ENCODE results near the gene MNT. TPM values are rescaled to one million over a fixed set of nuclear protein-coding genes. Genes with fewer than 3 reads are reported as not detected.
A peak's percentile ranks its signal among the peaks of the same experiment; 100 is the strongest.

Gene MNT
- polyA plus RNA-seq, 3 donors = 0.28 to 42.4 (median 1.3) TPM

DNA sequence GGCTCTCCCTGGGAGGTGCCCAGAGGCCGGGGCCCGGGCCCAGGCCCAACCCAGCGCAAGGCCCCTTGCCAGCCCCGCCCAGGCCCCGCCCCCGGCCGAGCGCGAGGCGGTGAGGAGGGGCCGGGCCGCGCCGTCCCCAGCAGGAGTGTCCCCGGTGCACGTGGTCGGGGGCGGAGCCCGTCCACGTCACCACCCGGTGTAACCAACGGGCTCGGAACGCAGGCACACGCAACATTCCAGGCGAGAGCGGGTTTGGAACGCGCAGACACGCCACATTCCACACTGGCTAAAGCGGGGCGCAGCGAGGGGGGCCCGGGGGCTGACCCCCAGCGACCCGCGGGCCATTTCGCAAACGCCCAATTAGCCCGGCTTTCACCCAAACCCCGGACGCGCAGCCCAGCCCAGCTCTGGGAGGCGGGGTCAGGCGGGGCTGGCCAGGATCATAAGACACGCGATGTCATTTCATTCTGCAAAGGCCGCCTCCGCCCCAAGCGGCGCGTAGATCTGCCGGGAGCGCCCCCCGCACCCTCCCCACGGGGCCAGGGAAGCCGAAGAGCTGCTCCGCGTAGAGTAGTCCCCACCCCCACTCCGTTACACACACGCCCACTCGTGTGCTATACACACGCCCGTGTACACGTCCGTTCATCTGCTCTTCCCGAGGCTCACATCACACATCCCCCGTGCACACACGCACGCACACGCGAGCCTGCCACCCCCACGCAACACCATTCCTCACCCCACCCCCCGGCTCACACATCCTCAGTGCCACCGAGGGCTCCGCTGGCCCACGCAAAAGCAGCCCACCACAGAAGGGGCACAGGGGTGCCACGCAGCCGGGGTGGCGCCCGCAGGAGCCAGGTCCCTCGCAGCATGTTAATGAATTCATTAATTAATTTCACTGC lies 1.0 kb downstream of the MNT start:
- Histone ChIP-seq H3K27me3 (ENCODE audit: control insufficient read depth in 2 of 2, insufficient read depth in 2 of 2, low read length in 2 of 2) (no peaks in the 10 kb centered on the region), H3K4me3 (replicated peaks in 1 of 3; ENCODE audit: low read depth in 2 of 3, low read length in 3 of 3) (peak overlapping the region; percentile 90 to 98 (median 95)), H3K9me3 (replicated peaks in 1 of 2; ENCODE audit: control insufficient read depth in 1 of 2, insufficient read depth in 1 of 2, low read length in 2 of 2) (no peaks in the 10 kb centered on the region), H3K79me2 (ENCODE audit: insufficient read depth, low read length) (peaks cover 51% of the 10 kb centered on the region), H4K20me1 (ENCODE audit: insufficient read depth, low read length) (peaks cover 21% of the 10 kb centered on the region), H2AFZ (ENCODE audit: insufficient read depth, low read depth, low read length, poor library complexity, severe bottlenecking) (no peak overlapping the region), H3K4me1 (ENCODE audit: control insufficient read depth in 1 of 2, insufficient read depth in 2 of 2, low read length in 2 of 2) (peaks cover 68 to 73% of the 10 kb centered on the region in 2 donors), H3K27ac (ENCODE audit: low read depth in 1 of 2, low read length in 2 of 2) (peak overlapping the region; percentile 96 to 100), H3K36me3 (replicated peaks in 1 of 2; ENCODE audit: control insufficient read depth in 1 of 2, insufficient read depth in 2 of 2, low read length in 2 of 2) (no peaks in the 10 kb centered on the region), H3K9ac (ENCODE audit: insufficient read depth, low read length, poor library complexity, severe bottlenecking) (peak overlapping the region; percentile 100), H3K4me2 (replicated peaks; ENCODE audit: extremely low read depth, low read length, poor library complexity, severe bottlenecking) (peak overlapping the region; percentile 97)
- WGBS (ENCODE audit: insufficient coverage) = under 1% methylated on average over 82 of the region's 82 CpGs
- TF ChIP-seq, protein P1, sequence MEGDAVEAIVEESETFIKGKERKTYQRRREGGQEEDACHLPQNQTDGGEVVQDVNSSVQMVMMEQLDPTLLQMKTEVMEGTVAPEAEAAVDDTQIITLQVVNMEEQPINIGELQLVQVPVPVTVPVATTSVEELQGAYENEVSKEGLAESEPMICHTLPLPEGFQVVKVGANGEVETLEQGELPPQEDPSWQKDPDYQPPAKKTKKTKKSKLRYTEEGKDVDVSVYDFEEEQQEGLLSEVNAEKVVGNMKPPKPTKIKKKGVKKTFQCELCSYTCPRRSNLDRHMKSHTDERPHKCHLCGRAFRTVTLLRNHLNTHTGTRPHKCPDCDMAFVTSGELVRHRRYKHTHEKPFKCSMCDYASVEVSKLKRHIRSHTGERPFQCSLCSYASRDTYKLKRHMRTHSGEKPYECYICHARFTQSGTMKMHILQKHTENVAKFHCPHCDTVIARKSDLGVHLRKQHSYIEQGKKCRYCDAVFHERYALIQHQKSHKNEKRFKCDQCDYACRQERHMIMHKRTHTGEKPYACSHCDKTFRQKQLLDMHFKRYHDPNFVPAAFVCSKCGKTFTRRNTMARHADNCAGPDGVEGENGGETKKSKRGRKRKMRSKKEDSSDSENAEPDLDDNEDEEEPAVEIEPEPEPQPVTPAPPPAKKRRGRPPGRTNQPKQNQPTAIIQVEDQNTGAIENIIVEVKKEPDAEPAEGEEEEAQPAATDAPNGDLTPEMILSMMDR (IDR thresholded peaks at IDR 0.05) = no peak
- Mint-ChIP-seq H3K27me3 (ENCODE audit: low read depth in 3 of 3) (peaks cover 0 to 9% (median 0%) of the 10 kb centered on the region in 3 donors), H3K4me3 (peak overlapping the region; percentile 99), H3K27ac (peak overlapping the region; percentile 99 to 100 (median 100)), H3K4me1 (peaks cover 59% of the 10 kb centered on the region), H3K9me3 (peaks cover 0 to 5% (median 0%) of the 10 kb centered on the region in 7 donors), H3K36me3 (peaks cover 13 to 17% of the 10 kb centered on the region in 2 donors)
- intact Hi-C loops (cut with micrococcal nuclease) = loop anchor here in 1 of 2 donors (10.0 kb wide), 1 partner anchor 755 kb away; the partner anchor contains the start of genes RILP and SCARF1
- DNase-seq = peak; percentile 94 to 99 (median 98)

Data from CD14-positive monocyte (primary cell).